ENCODE data around the gene MBNL2. TPM values are rescaled to one million over a fixed set of nuclear protein-coding genes. Genes with fewer than 3 reads are reported as not detected.

MBNL2 gene
- total RNA-seq, 3 donors from 2014 or later: 68.5 to 131 (median 120) TPM

GRCh38 chr13:97226788-97227627 lies 4.9 kb downstream of the MBNL2 start:
- Histone ChIP-seq H3K27ac (peak overlapping the region; percentile 89 to 94), H3K4me1 (peaks cover 8 to 22% of the 10 kb centered on the region in 2 donors)
- TF ChIP-seq POLR2AphosphoS5 (IDR thresholded peaks at IDR 0.05) (no peak), POLR2A (IDR thresholded peaks at IDR 0.05) (no peak), CTCF (IDR thresholded peaks at IDR 0.05) (no peak)

GRCh38 chr13:97228850-97229521 lies 6.9 kb downstream of the MBNL2 start:
- intact Hi-C loops (cut with DNase I; ENCODE audit: low total_unique reads): loop anchor here (10.0 kb wide), 1 partner anchor 114 kb away; no protein-coding TSS in a partner anchor
- no peaks in the 10 kb centered on the region for H3K36me3 ChIP-seq
- peaks cover 8 to 22% of the 10 kb centered on the region in 2 donors for H3K4me1 ChIP-seq
- no peak overlapping the region for H3K4me3 ChIP-seq
- no peaks in the 10 kb centered on the region for H3K9me3 ChIP-seq
- peak overlapping the region; percentile 41 to 54 for H3K27ac ChIP-seq
- no peak for DNase-seq (ENCODE audit: low spot score in 2 of 2)
- TF ChIP-seq POLR2A (IDR thresholded peaks at IDR 0.05) (no peak), CTCF (IDR thresholded peaks at IDR 0.05) (no peak), POLR2AphosphoS5 (IDR thresholded peaks at IDR 0.05) (no peak)
- H3K27me3 ChIP-seq: no peaks in the 10 kb centered on the region

More at GRCh38 chr13:97226788-97227627, 4.9 kb downstream of the MBNL2 start:
- Histone ChIP-seq H3K4me3 (peak overlapping the region in 2 of 3 donors; percentile 65 to 85), H3K9me3 (no peaks in the 10 kb centered on the region), H3K27me3 (no peaks in the 10 kb centered on the region), H3K36me3 (no peaks in the 10 kb centered on the region)
- DNase-seq (ENCODE audit: low spot score in 2 of 2): no peak
- intact Hi-C loops (cut with DNase I; ENCODE audit: low total_unique reads): loop anchor here (10.0 kb wide), 1 partner anchor 112 kb away; no protein-coding TSS in a partner anchor

GRCh38 chr13:97229699-97230098 lies 7.6 kb downstream of the MBNL2 start:
- no peaks in the 10 kb centered on the region for H3K9me3 ChIP-seq
- H3K27me3 ChIP-seq: no peaks in the 10 kb centered on the region
- intact Hi-C loops (cut with DNase I; ENCODE audit: low total_unique reads): loop anchor here (10.0 kb wide), 1 partner anchor 115 kb away; no protein-coding TSS in a partner anchor
- no peak overlapping the region for H3K4me3 ChIP-seq
- H3K36me3 ChIP-seq: no peaks in the 10 kb centered on the region
- DNase-seq (ENCODE audit: low spot score in 2 of 2): no peak
- TF ChIP-seq CTCF (IDR thresholded peaks at IDR 0.05) (no peak), POLR2A (IDR thresholded peaks at IDR 0.05) (no peak), POLR2AphosphoS5 (IDR thresholded peaks at IDR 0.05) (no peak)
- H3K27ac ChIP-seq: peak overlapping the region in 1 of 2 donors; percentile 19
- peaks cover 8 to 24% of the 10 kb centered on the region in 2 donors for H3K4me1 ChIP-seq

- peaks cover 8 to 29% of the 10 kb centered on the region in 2 donors for H3K4me1 ChIP-seq
- peak overlapping the region in 1 of 2 donors; percentile 29 for H3K27ac ChIP-seq
These were observed 9.1 kb downstream of the MBNL2 start for GRCh38 chr13:97231118-97231828.

More at GRCh38 chr13:97231118-97231828, 9.1 kb downstream of the MBNL2 start:
- TF ChIP-seq CTCF (IDR thresholded peaks at IDR 0.05) (no peak), POLR2A (IDR thresholded peaks at IDR 0.05) (no peak), POLR2AphosphoS5 (IDR thresholded peaks at IDR 0.05) (no peak)
- H3K27me3 ChIP-seq: no peaks in the 10 kb centered on the region
- H3K36me3 ChIP-seq: no peaks in the 10 kb centered on the region
- H3K4me3 ChIP-seq: no peak overlapping the region
- intact Hi-C loops (cut with DNase I; ENCODE audit: low total_unique reads): no loop called here
- no peak for DNase-seq (ENCODE audit: low spot score in 2 of 2)
- no peaks in the 10 kb centered on the region for H3K9me3 ChIP-seq

Data from breast epithelium (tissue), 4 donors.